Measurements from ENCODE around the gene FER1L5.

FER1L5 gene

GRCh38 chr2:96695602-96696001 lies 53.0 kb downstream of the FER1L5 start:
- DNase-seq (ENCODE audit: low read depth in 2 of 2) = no peak

- DNase-seq (ENCODE audit: low read depth in 2 of 2) = no peak
These were observed 54.9 kb downstream of the FER1L5 start for GRCh38 chr2:96697476-96697875.

GRCh38 chr2:96698221-96698861 lies 55.8 kb downstream of the FER1L5 start:
- DNase-seq (ENCODE audit: low read depth in 2 of 2) = no peak

GRCh38 chr2:96699021-96699420 lies 56.5 kb downstream of the FER1L5 start:
- DNase-seq (ENCODE audit: low read depth in 2 of 2) = no peak

GRCh38 chr2:96699621-96700020 lies 57.1 kb downstream of the FER1L5 start:
- no peak for DNase-seq (ENCODE audit: low read depth in 2 of 2)

- DNase-seq (ENCODE audit: low read depth in 2 of 2) = no peak
These were observed 57.5 kb downstream of the FER1L5 start for GRCh38 chr2:96700086-96700485.

GRCh38 chr2:96701636-96702035 lies 59.1 kb downstream of the FER1L5 start:
- DNase-seq (ENCODE audit: low read depth in 2 of 2) = no peak

GRCh38 chr2:96702098-96702785 lies 59.7 kb downstream of the FER1L5 start:
- DNase-seq (ENCODE audit: low read depth in 2 of 2) = no peak

- DNase-seq (ENCODE audit: low read depth in 2 of 2) = no peak
These were observed 60.6 kb downstream of the FER1L5 start for GRCh38 chr2:96703021-96703751.

- no peak for DNase-seq (ENCODE audit: low read depth in 2 of 2)
These were observed 68.4 kb downstream of the FER1L5 start for GRCh38 chr2:96710985-96711384.

GRCh38 chr2:96715658-96716057 lies 73.1 kb downstream of the FER1L5 start:
- DNase-seq (ENCODE audit: low read depth in 2 of 2) = no peak

- DNase-seq (ENCODE audit: low read depth in 2 of 2) = no peak
These were observed 73.8 kb downstream of the FER1L5 start for GRCh38 chr2:96716388-96716787.

- no peak for DNase-seq (ENCODE audit: low read depth in 2 of 2)
These were observed 83.6 kb downstream of the FER1L5 start for GRCh38 chr2:96726131-96726530.

- no peak for DNase-seq (ENCODE audit: low read depth in 2 of 2)
These were observed 84.9 kb downstream of the FER1L5 start for GRCh38 chr2:96727431-96727830.

- DNase-seq (ENCODE audit: low read depth in 2 of 2) = no peak
These were observed 87.2 kb downstream of the FER1L5 start for GRCh38 chr2:96729748-96730147.

- DNase-seq (ENCODE audit: low read depth in 2 of 2) = no peak
These were observed 87.6 kb downstream of the FER1L5 start for GRCh38 chr2:96730212-96730611.

GRCh38 chr2:96733931-96734330 lies 91.4 kb downstream of the FER1L5 start:
- DNase-seq (ENCODE audit: low read depth in 2 of 2) = no peak

- DNase-seq (ENCODE audit: low read depth in 2 of 2) = no peak
These were observed 92.5 kb downstream of the FER1L5 start for GRCh38 chr2:96734880-96735583.

- DNase-seq (ENCODE audit: low read depth in 2 of 2) = no peak
These were observed 94.7 kb downstream of the FER1L5 start for GRCh38 chr2:96737251-96737650.

- DNase-seq (ENCODE audit: low read depth in 2 of 2) = no peak
These were observed 95.3 kb downstream of the FER1L5 start for GRCh38 chr2:96737831-96738230.

- no peak for DNase-seq (ENCODE audit: low read depth in 2 of 2)
These were observed 96.6 kb downstream of the FER1L5 start for GRCh38 chr2:96739076-96739632.

Measured in fibroblast of skin of left biceps (primary cell).